A673 (cell line): ENCODE measurements around the gene MGAT3. TPM values are rescaled to one million over a fixed set of nuclear protein-coding genes. Genes with fewer than 3 reads are reported as not detected.

Source experiments
- BruUV-seq: library from RNA; stranded (reverse); fragments of 400-500 nt; replicated peaks from 2 replicates; lab custom pipeline; 2021; lab: Mats Ljungman, UMichigan
- CTCF ChIA-PET: fragments of 300-600 bp; sonication (Branson Sonifier 250); formaldehyde crosslinking; loops from one replicate; lab custom pipeline; 2022; ENCODE audit warnings: antibody characterized with exemption; lab: Charles Lee
- POLR2A ChIA-PET: fragments of 300-600 bp; sonication (Branson Sonifier 250); formaldehyde crosslinking; loops from one replicate; lab custom pipeline; 2022; ENCODE audit warnings: antibody characterized with exemption; ENCODE audit not compliant: low non-redundant PET; lab: Charles Lee
- DNase-seq: peaks from one replicate; pipeline ENCODE4 v3.0.0-alpha.2; 2015; ENCODE audit warnings: low spot score
- H3K27ac ChIP-seq: fragments of 200-600 bp; sonication (generic); 2 replicates; pipeline ENCODE4 v1.5.1; 2016; ENCODE audit warnings: mixed run types, low read depth, mild to moderate bottlenecking, mixed read lengths, antibody characterized with exemption, low read length; ENCODE audit not compliant: poor library complexity, severe bottlenecking
- H3K27me3 ChIP-seq: fragments of 200-600 bp; sonication (generic); replicated peaks from 2 replicates; pipeline ENCODE4 v1.6.1; 2017; ENCODE audit warnings: mixed run types, low read depth, mild to moderate bottlenecking, mixed read lengths, antibody characterized with exemption, low read length; ENCODE audit not compliant: insufficient read depth, poor library complexity
- H3K36me3 ChIP-seq: fragments of 200-600 bp; sonication (generic); 2 replicates; pipeline ENCODE4 v1.6.1; 2016; ENCODE audit warnings: mixed run types, mild to moderate bottlenecking, mixed read lengths, antibody characterized with exemption, low read length; ENCODE audit not compliant: insufficient read depth, poor library complexity, severe bottlenecking
- H3K4me1 ChIP-seq: fragments of 200-600 bp; sonication (generic); 2 replicates; pipeline ENCODE4 v1.6.1; 2017; ENCODE audit warnings: mixed run types, mild to moderate bottlenecking, mixed read lengths, antibody characterized with exemption, low read length; ENCODE audit not compliant: insufficient read depth, poor library complexity, severe bottlenecking
- H3K4me3 ChIP-seq: fragments of 200-600 bp; sonication (generic); 2 replicates; pipeline ENCODE4 v1.5.1; 2016; ENCODE audit warnings: low read depth, mixed run types, mild to moderate bottlenecking, mixed read lengths, low read length; ENCODE audit not compliant: poor library complexity, severe bottlenecking
- H3K9me3 ChIP-seq: fragments of 200-600 bp; sonication (generic); 2 replicates; pipeline ENCODE4 v1.6.1; 2016; ENCODE audit warnings: mixed run types, low read depth, mild to moderate bottlenecking, mixed read lengths, antibody characterized with exemption, low read length; ENCODE audit not compliant: poor library complexity, severe bottlenecking
- CTCF ChIP-seq: fragments of 300-800, 200-600 bp; sonication (generic); conservative IDR thresholded peaks from 2 replicates; pipeline ENCODE4 v1.5.1; 2017; ENCODE audit warnings: low read depth, mild to moderate bottlenecking, antibody characterized with exemption, low read length, moderate library complexity, mixed read lengths
- EZH2 ChIP-seq: fragments of 200-600 bp; sonication (generic); IDR thresholded peaks from 2 replicates; pipeline ENCODE4 v1.6.1; 2017; ENCODE audit warnings: borderline replicate concordance, low read depth, mild to moderate bottlenecking, mixed read lengths, antibody characterized with exemption, low read length; ENCODE audit not compliant: poor library complexity, severe bottlenecking
- intact Hi-C: fragments of 100-400 bp; cut with micrococcal nuclease; formaldehyde crosslinking; loops from one replicate; pipeline ENCODE4 v1.10.0; 2022; ENCODE audit not compliant: unreplicated experiment
- total RNA-seq: library from RNA; stranded (reverse); gene quantifications from 2 replicates; pipeline ENCODE4 v1.2.3, GENCODE V29; 2021

Gene MGAT3
- total RNA-seq, 1 experiment from 2014 or later: 2.7 TPM

GRCh38 chr22:39508393-39508792 is 51.6 kb downstream of the MGAT3 start:
- CTCF ChIA-PET: no interaction called here
- intact Hi-C loops: no loop called here
- Histone ChIP-seq H3K4me3 (no peak overlapping the region), H3K27me3 (no peaks in the 10 kb centered on the region), H3K9me3 (no peaks in the 10 kb centered on the region), H3K36me3 (peaks cover 81% of the 10 kb centered on the region), H3K4me1 (peaks cover 4% of the 10 kb centered on the region), H3K27ac (no peak overlapping the region)
- DNase-seq: no peak
- no TSS peak for BruUV-seq
- TF ChIP-seq EZH2: no peak
- TF ChIP-seq CTCF: no peak
- POLR2A ChIA-PET: no interaction called here

- Histone ChIP-seq H3K27ac (no peak overlapping the region), H3K4me3 (no peak overlapping the region), H3K36me3 (peaks cover 85% of the 10 kb centered on the region), H3K4me1 (no peaks in the 10 kb centered on the region), H3K9me3 (no peaks in the 10 kb centered on the region), H3K27me3 (no peaks in the 10 kb centered on the region)
- POLR2A ChIA-PET: interaction anchor here (0.7 kb wide), 1 partner anchor 192 kb away, joined by 3 read pairs; no protein-coding TSS in a partner anchor
- TF ChIP-seq CTCF (no peak), EZH2 (no peak)
- CTCF ChIA-PET: interaction anchor here (1.0 kb wide), 1 partner anchor 8 kb away, joined by 3 read pairs; the partner anchor contains the start of gene MIEF1
- no peak for DNase-seq
- BruUV-seq: no TSS peak
- intact Hi-C loops: no loop called here
These were observed 53.8 kb downstream of the MGAT3 start for GRCh38 chr22:39510529-39511149.

- intact Hi-C loops: no loop called here
- ChIA-PET POLR2A (no interaction called here), CTCF (interaction anchor here (1.0 kb wide), 1 partner anchor 9 kb away, joined by 3 read pairs; the partner anchor contains the start of gene MIEF1)
- TF ChIP-seq EZH2: no peak
- no peak for TF ChIP-seq CTCF
- DNase-seq: no peak
- Histone ChIP-seq H3K27me3 (no peaks in the 10 kb centered on the region), H3K4me3 (no peak overlapping the region), H3K9me3 (no peaks in the 10 kb centered on the region), H3K4me1 (no peaks in the 10 kb centered on the region), H3K36me3 (peaks cover 85% of the 10 kb centered on the region), H3K27ac (no peak overlapping the region)
- no TSS peak for BruUV-seq
These were observed 54.4 kb downstream of the MGAT3 start for GRCh38 chr22:39511226-39511625.
